Neural crest cell (in vitro differentiated cells): ENCODE results near the gene SNX5. TPM values are rescaled to one million over a fixed set of nuclear protein-coding genes. Genes with fewer than 3 reads are reported as not detected.

ENCODE experiments used
- DNase-seq: peaks from one replicate; pipeline ENCODE4 v3.0.0; 2021; ENCODE audit warnings: low read depth, mixed read lengths, low spot score
- H3K27ac Mint-ChIP-seq: one replicate; pipeline ENCODE4 v1.8.0; 2021; ENCODE audit warnings: mild to moderate bottlenecking, mixed read lengths; ENCODE audit not compliant: unreplicated experiment
- H3K27me3 Mint-ChIP-seq: 2 replicates; pipeline ENCODE4 v1.8.0; 2021; ENCODE audit warnings: low read depth, mild to moderate bottlenecking, mixed read lengths
- H3K36me3 Mint-ChIP-seq: 2 replicates; pipeline ENCODE4 v1.8.0; 2021; ENCODE audit warnings: low read depth, mild to moderate bottlenecking, mixed read lengths
- H3K4me1 Mint-ChIP-seq: 2 replicates; pipeline ENCODE4 v1.8.0; 2021; ENCODE audit warnings: mixed read lengths
- H3K4me3 Mint-ChIP-seq: one replicate; pipeline ENCODE4 v1.8.0; 2021; ENCODE audit warnings: mild to moderate bottlenecking, mixed read lengths
- H3K9me3 Mint-ChIP-seq: 2 replicates; pipeline ENCODE4 v1.8.0; 2021; ENCODE audit warnings: mixed read lengths
- CTCF ChIP-seq: fragments of 200-600 bp; sonication (generic); conservative IDR thresholded peaks from 2 replicates; pipeline ENCODE4 v1.5.0; 2021; ENCODE audit warnings: antibody characterized with exemption, mild to moderate bottlenecking
- long read RNA-seq: library from polyadenylated mRNA; unstranded; transcript quantifications from one replicate; pipeline ENCODE4 v2.0.0, GENCODE V29; 2020
- total RNA-seq: library from RNA; stranded (reverse); gene quantifications from 2 replicates; pipeline ENCODE4 v1.2.1, GENCODE V29; 2021

The SNX5 gene
- total RNA-seq, result 116 and 123 TPM in 2 replicates
- long read RNA-seq, transcript SNX5-202 (14 exons, 2,288 nt), result major isoform, 26 of 93 reads
- long read RNA-seq, transcript SNX5-201 (13 exons, 2,270 nt), result minor isoform, 23 of 93 reads
- long read RNA-seq, partial matches to known transcripts, result 25 of 93 reads
- long read RNA-seq, other reads (novel, unspliced or antisense), result 13 of 93 reads

GRCh38 chr20:17968366-17969277 is at the start of gene SNX5, which contains the start of gene MGME1:
TSS of gene SNX5 (minus strand) at chr20:17968794. CDS start at chr20:17968425, 369 bp downstream.
TSS of gene MGME1 (plus strand) at chr20:17969018. CDS start at chr20:17969860, 842 bp downstream.
- Mint-ChIP-seq H3K36me3 (peaks cover 16% of the 10 kb centered on the region), H3K27me3 (peaks cover 3% of the 10 kb centered on the region), H3K4me3 (peak within 1 kb of the TSS; percentile 99), H3K4me1 (peaks cover 75% of the 10 kb centered on the region), H3K27ac (peak within 1 kb of the TSS; percentile 100), H3K9me3 (no peaks in the 10 kb centered on the region)
- no peak for TF ChIP-seq CTCF
- peak; percentile 99 for DNase-seq

GRCh38 chr20:18018100-18018499 is 49.5 kb upstream of the SNX5 start:
- Mint-ChIP-seq H3K27ac (no peak overlapping the region), H3K9me3 (peaks cover 4% of the 10 kb centered on the region), H3K27me3 (peaks cover 8% of the 10 kb centered on the region), H3K4me3 (no peak overlapping the region), H3K36me3 (no peaks in the 10 kb centered on the region), H3K4me1 (no peaks in the 10 kb centered on the region)
- DNase-seq, result no peak
- no peak for TF ChIP-seq CTCF

DNA sequence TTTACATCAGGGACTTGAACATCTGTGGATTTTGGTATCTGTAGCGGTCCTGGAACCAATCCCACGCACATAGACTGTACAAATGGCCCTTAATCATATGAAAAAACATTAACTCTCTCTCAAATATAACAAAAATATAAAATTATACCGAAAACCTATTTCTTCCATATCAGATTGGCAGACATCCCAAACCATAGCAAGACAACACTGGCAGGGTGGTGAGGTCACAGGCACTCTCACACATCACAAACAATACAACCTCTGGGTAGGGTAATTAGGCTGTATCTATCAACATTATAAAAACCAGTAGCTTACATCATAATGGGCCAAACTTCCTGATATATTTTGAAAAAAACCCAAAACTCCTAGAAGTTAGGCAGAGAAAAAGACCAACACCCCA is 48.2 kb upstream of the SNX5 start:
- TF ChIP-seq CTCF, result no peak
- no peak overlapping the region for H3K4me3 Mint-ChIP-seq
- no peaks in the 10 kb centered on the region for H3K36me3 Mint-ChIP-seq
- peaks cover 4% of the 10 kb centered on the region for H3K9me3 Mint-ChIP-seq
- peaks cover 8% of the 10 kb centered on the region for H3K27me3 Mint-ChIP-seq
- H3K4me1 Mint-ChIP-seq, result no peaks in the 10 kb centered on the region
- DNase-seq, result no peak
- no peak overlapping the region for H3K27ac Mint-ChIP-seq

DNA sequence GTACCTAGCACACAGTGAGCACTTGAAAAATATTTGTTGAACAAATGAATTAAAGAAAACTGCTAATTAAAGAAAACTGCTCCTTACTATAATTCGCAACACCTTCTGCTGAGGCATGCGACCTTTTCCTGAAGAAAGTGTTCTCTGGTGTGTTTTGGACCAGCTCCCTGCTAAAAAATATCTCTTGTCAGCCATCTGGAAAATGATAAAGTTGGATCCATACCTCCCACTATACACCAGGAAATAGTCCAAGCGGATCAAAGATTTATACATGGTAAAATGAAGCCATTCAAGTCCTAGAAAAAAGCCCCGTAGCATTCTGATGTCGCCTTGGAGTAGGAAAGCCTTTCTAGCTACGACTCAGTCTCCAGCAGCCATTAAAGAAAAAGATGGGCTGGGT is 45.8 kb upstream of the SNX5 start:
- Mint-ChIP-seq H3K4me1 (peaks cover 6% of the 10 kb centered on the region), H3K4me3 (no peak overlapping the region), H3K36me3 (peaks cover 5% of the 10 kb centered on the region), H3K9me3 (peaks cover 12% of the 10 kb centered on the region), H3K27ac (no peak overlapping the region), H3K27me3 (peaks cover 6% of the 10 kb centered on the region)
- TF ChIP-seq CTCF, result no peak
- DNase-seq, result no peak

DNA sequence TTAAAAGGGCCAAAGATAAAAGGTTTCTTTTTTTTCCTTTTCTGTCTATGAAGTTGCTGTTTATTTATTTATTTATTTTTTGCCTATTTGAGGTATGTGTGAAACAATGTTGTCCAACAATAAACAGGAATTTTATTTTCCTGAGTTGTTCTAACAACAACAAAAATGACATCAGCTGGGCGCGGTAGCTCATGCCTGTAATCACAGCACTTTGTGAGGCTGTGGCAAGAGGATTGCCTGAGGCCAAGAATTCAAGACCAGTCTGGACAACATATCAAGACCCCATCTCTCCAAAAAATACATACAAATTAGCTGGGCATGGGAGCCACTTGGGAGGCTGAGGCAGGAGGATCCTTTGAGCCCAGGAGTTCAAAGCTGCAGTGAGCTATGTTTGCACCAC is 44.3 kb upstream of the SNX5 start:
- H3K27me3 Mint-ChIP-seq, result peaks cover 2% of the 10 kb centered on the region
- H3K9me3 Mint-ChIP-seq, result peaks cover 8% of the 10 kb centered on the region
- peaks cover 6% of the 10 kb centered on the region for H3K4me1 Mint-ChIP-seq
- no peak overlapping the region for H3K4me3 Mint-ChIP-seq
- peaks cover 5% of the 10 kb centered on the region for H3K36me3 Mint-ChIP-seq
- TF ChIP-seq CTCF, result no peak
- H3K27ac Mint-ChIP-seq, result no peak overlapping the region
- DNase-seq, result no peak
